CD4-positive, alpha-beta T cell treated with Interleukin-4 for 4 hours (primary cell): ENCODE results near the gene KRT74.
"Not testable (repeated sequence)": the region's sequence is repeated elsewhere in the genome, so short reads cannot be mapped to it uniquely, and the experiment has no call there.

ENCODE experiments used
- DNase-seq: peaks from one replicate; pipeline ENCODE4 v3.0.0-alpha.2; 2020

Gene KRT74

DNA sequence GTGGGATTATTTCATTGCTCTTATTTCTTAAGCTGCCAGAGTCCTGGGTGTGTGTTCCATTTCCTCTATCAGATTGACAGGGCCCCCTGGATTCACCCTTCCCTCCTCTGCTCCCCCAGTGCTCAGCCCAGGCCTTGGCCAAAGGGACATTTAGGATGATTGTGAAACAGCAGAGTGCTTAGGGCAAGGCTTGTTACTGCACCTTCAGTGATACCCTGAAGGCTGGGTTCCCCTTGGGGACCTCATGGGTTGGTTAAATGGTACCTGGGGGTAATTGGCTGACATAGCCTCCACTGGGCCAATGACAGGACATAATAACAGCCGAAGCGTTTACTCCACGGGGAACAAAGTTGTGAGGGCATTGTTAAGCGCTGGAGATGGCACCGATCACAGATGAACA lies 28.9 kb upstream of the KRT74 start:
- DNase-seq: no peak

- no peak for DNase-seq
These were observed 28.0 kb upstream of the KRT74 start for GRCh38 chr12:52601671-52602070.

DNA sequence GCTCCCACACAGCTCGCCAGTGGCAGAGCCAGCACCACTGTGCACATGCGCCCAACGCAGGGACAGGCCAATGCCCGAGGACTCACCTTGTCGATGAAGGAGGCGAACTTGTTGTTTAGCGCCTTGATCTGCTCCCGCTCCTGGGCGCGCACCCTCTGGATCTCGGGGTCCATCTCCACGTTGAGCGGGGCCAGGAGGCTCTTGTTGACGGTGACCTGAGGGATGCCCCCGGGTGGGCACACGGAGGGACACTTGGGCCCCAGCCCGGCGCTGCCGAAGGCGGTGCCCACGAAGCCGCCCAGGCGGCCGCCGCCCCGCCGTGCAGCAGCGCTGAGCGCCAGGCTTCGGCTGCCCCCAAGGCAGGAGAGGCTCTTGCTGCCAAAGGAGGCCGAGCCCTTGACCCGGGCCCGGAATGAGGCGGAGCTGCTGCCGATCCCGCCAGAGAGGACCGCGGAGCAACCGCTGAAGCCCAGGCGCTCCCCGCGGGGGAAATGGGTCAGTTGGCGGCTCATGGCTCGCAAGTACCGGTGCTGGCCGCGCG lies 27.4 kb upstream of the KRT74 start, which contains the start of gene KRT72:
Gene KRT72, minus strand, starts transcription at position 523 of the 541 bp plus-strand sequence. Its CDS starts 11 bp downstream, at position 512.
- no peak for DNase-seq

- no peak for DNase-seq
These were observed 26.8 kb upstream of the KRT74 start for GRCh38 chr12:52600475-52600874.

GRCh38 chr12:52600071-52600470 lies 26.4 kb upstream of the KRT74 start:
- DNase-seq: no peak

GRCh38 chr12:52598966-52599365 lies 25.3 kb upstream of the KRT74 start:
- no peak for DNase-seq

DNA sequence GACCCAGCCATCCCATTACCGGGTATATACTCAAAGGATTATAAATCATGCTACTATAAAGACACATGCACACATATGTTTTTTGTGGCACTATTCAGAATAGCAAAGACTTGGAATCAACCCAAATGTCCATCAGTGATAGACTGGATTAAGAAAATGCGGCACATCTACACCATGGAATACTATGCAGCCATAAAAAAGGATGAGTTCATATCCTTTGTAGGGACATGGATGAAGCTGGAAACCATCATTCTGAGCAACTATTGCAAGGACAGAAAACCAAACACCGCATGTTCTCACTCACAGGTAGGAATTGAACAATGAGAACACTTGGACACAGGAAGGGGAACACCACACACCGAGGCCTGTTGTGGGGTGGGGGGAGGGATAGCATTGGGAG lies 20.6 kb upstream of the KRT74 start:
- DNase-seq: not testable (repeated sequence)

- no peak for DNase-seq
These were observed 17.9 kb upstream of the KRT74 start for GRCh38 chr12:52591521-52591920.

GRCh38 chr12:52590021-52590420 lies 16.4 kb upstream of the KRT74 start:
- DNase-seq: no peak

DNA sequence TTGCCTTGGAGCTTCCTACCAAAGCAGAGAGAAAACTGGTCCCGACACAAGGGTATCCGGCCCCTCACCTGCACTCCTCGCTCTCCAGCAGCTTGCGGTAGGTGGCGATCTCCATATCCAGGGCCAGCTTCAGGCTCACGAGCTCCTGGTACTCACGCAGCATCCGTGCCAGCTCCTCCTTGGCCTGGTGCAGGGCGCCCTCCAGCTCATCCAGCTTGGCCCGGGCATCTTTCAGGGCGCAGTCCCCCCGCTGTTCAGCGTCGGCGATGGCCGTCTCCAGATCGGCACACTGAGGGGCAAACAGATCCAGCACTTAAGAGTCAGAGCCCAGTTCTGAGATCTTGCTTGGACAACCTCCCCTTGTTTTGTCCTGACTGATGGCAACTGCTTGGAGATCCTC lies 13.9 kb upstream of the KRT74 start:
- DNase-seq: no peak

- DNase-seq: peak; percentile 7
These were observed 12.3 kb upstream of the KRT74 start for GRCh38 chr12:52585946-52586345.

GRCh38 chr12:52585066-52585465 lies 11.4 kb upstream of the KRT74 start:
- no peak for DNase-seq

GRCh38 chr12:52584156-52584682 lies 10.6 kb upstream of the KRT74 start:
- DNase-seq: no peak

DNA sequence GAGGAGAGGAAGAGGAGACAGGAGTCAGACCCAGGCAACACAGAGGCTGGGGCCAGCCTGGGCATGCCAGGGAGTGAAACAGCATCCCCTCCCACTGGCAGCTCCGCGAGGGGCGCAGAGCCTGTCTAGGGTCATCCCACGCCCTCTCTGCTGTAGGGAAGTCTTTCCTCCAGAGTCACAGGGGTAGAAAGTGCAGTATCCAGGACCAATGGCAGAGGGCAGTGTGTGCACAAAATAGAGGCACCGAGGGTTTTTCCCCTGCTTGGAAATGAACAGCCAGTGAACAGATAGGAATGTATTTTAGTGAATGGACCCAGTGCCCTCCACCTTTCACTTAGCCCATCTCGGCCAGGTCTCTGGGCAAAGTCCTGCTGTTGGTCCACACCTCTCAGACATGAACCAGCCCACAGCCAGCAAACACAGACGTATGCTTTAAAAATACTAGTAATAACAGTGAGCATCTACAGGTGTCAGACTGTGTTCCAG lies 9.4 kb upstream of the KRT74 start:
- peak; percentile 58 for DNase-seq

- DNase-seq: no peak
These were observed 8.8 kb upstream of the KRT74 start for GRCh38 chr12:52582486-52582885.

DNA sequence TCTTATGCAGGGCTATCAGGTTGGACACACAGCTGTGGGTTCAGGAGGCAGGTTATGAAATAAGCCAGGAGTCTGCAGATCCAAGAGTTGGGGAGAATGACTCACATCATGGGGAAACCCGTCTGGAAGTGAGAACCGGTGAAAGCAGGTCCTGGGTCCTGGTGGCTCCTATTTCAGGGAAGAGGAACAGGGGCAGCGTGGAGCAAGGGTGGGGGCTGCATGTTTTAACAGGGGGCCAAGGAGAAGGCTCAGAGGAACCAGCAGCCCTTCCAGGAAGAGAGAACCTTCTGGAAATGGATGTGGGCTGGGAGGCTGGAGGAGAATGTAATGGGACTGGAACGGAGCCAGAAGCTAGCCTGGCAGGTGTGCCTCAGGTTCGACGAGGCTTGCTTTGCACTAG lies 7.8 kb upstream of the KRT74 start:
- DNase-seq: no peak

- no peak for DNase-seq
These were observed 7.4 kb upstream of the KRT74 start for GRCh38 chr12:52581066-52581465.

DNA sequence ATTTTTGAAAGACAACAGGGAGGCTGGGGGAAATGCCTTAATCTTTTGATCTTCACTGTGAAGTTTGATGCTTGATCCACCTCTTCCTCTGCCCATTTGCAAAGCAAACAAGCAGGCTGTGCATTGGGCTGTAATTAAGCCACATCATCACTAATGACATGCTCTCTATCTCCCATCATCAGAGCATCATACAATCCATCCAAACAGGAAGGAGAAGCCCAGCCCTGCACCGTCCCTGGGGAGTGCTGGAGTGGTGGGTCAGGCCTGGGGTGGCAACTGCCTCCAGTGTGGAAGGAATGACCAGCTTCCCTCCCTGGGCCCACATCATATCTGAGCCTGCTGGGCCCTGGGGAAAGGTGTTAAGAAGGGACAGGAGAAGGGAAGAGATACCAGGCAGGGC lies 6.9 kb upstream of the KRT74 start:
- no peak for DNase-seq

- no peak for DNase-seq
These were observed 6.1 kb upstream of the KRT74 start for GRCh38 chr12:52579468-52580465.

GRCh38 chr12:52578469-52578868 lies 4.8 kb upstream of the KRT74 start:
- no peak for DNase-seq

DNA sequence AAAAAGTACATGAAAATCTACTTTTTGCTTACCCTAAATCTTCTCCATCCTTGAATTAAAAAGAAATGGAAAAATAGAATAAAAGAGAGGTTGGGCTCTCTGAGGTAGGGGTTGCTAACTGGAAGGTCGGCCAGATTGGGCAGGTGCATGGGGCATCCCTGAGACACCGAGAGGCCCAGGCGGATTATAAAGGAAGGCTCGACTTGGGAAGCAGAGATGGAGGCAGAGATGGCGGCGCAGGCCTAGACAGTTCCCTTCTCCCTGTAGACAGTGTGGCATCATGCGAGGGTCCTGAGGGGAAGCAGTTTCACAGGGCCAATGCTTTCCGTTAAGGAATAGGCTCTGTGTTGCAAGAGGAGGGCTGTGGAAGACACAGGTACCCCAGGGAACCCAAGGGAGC lies 3.7 kb upstream of the KRT74 start:
- DNase-seq: no peak

GRCh38 chr12:52575948-52576347 lies 2.3 kb upstream of the KRT74 start:
- DNase-seq: no peak

DNA sequence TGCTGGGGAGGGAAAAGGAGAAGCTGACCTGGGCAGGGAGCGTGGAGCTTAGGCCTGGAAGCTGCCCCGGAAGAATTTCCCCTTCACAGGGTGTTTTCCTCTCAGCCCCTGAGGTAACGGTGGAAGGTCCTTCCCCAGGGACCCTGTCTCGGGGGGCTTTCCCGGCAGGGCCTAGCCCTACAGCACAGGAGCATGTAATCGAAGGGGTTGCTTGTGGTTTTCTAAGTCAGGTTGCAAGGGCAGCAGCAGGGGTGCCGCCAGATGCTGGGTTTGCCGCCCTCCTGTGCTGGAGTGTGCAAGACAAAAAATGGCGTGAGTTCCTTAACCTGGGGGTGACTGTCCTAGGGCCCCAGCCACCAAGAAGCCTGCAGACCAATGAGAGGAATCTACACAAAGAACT lies 1.6 kb upstream of the KRT74 start:
- no peak for DNase-seq

DNA sequence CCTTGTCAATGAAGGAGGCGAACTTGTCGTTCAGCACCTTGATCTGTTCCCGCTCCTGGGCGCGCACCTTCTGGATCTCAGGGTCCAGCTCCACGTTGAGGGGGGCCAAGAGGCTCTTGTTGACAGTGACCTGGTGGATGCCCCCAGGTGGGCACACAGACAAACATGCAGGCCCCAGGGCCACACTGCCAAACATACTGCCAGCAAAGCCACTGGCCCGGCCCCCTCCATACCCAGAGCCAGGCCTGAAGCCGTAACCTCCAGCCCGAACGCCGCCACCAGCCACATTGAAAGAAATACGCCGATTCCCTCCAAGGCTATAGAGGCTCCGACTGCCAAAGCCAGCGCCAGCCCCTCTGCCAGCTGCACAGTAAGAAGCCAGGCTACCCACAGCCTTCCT lies 337 bp downstream of the KRT74 start:
- no peak for DNase-seq
